Measurements from ENCODE around the gene PRKCH. TPM values are rescaled to one million over a fixed set of nuclear protein-coding genes. Genes with fewer than 3 reads are reported as not detected.

PRKCH gene
- total RNA-seq (2022) (18.5 and 22.3 TPM in 2 replicates), Bru-seq, nascent RNA (percentile 70 among the genes with signal in this experiment), BruChase-seq, experiment 1, labeled RNA remaining after a 6-hour chase (percentile 56 among the genes with signal in this experiment), BruChase-seq, experiment 2, labeled RNA remaining after a 2-hour chase (percentile 50 among the genes with signal in this experiment)
- long read RNA-seq, transcript PRKCH-201 (14 exons, 3,582 nt): major isoform, 14 of 18 reads
- long read RNA-seq, partial matches to known transcripts: 2 of 18 reads
- long read RNA-seq, other reads (novel, unspliced or antisense): 1 of 18 reads

GRCh38 chr14:61321385-61322010, at the start of gene PRKCH:
PRKCH (plus strand) TSS chr14:61321579; CDS start chr14:61322102, 523 bp downstream.
- peaks cover 22% of the 10 kb centered on the region for H3K36me3 Mint-ChIP-seq (ENCODE audit: insufficient read depth, unreplicated experiment)
- H3K27ac Mint-ChIP-seq (ENCODE audit: unreplicated experiment): peak within 1 kb of the TSS; percentile 84
- BruUV-seq (replicated peaks): no TSS peak
- CTCF ChIA-PET: interaction anchor here (0.6 to 1.8 kb wide), 4 partner anchors 17 to 51 kb away, joined by 3 to 5 read pairs (median 4); no protein-coding TSS in a partner anchor
- intact Hi-C loops (cut with micrococcal nuclease; ENCODE audit: unreplicated experiment): loop anchor here (5.0 to 10.0 kb wide), 2 partner anchors 36 to 113 kb away; no protein-coding TSS in a partner anchor
- H3K27me3 Mint-ChIP-seq (ENCODE audit: unreplicated experiment): no peaks in the 10 kb centered on the region
- peaks cover 11% of the 10 kb centered on the region for H3K4me1 Mint-ChIP-seq (ENCODE audit: low read depth, unreplicated experiment)
- DNase-seq: peak; percentile 87
- TF ChIP-seq CTCF (IDR thresholded peaks at IDR 0.05; ENCODE audit: unreplicated experiment): no peak
- peak within 1 kb of the TSS; percentile 87 for H3K4me3 Mint-ChIP-seq (ENCODE audit: low read depth, unreplicated experiment)
- H3K9me3 Mint-ChIP-seq (ENCODE audit: low read depth, unreplicated experiment): no peaks in the 10 kb centered on the region

GRCh38 chr14:61277232-61277631, 44.1 kb upstream of the PRKCH start:
- peaks cover 32% of the 10 kb centered on the region for H3K36me3 Mint-ChIP-seq (ENCODE audit: insufficient read depth, unreplicated experiment)
- H3K27ac Mint-ChIP-seq (ENCODE audit: unreplicated experiment): no peak overlapping the region
- no peaks in the 10 kb centered on the region for H3K9me3 Mint-ChIP-seq (ENCODE audit: low read depth, unreplicated experiment)
- intact Hi-C loops (cut with micrococcal nuclease; ENCODE audit: unreplicated experiment): no loop called here
- no peak for DNase-seq
- no peaks in the 10 kb centered on the region for H3K27me3 Mint-ChIP-seq (ENCODE audit: unreplicated experiment)
- CTCF ChIA-PET: interaction anchor here (0.5 kb wide), 1 partner anchor 558 kb away, joined by 4 read pairs; no protein-coding TSS in a partner anchor
- peak overlapping the region; percentile 40 for H3K4me3 Mint-ChIP-seq (ENCODE audit: low read depth, unreplicated experiment)
- BruUV-seq (replicated peaks): no TSS peak
- no peaks in the 10 kb centered on the region for H3K4me1 Mint-ChIP-seq (ENCODE audit: low read depth, unreplicated experiment)
- no peak for TF ChIP-seq CTCF (IDR thresholded peaks at IDR 0.05; ENCODE audit: unreplicated experiment)

- Mint-ChIP-seq H3K36me3 (ENCODE audit: insufficient read depth, unreplicated experiment) (peaks cover 32% of the 10 kb centered on the region), H3K27ac (ENCODE audit: unreplicated experiment) (no peak overlapping the region), H3K27me3 (ENCODE audit: unreplicated experiment) (no peaks in the 10 kb centered on the region), H3K4me1 (ENCODE audit: low read depth, unreplicated experiment) (peaks cover 3% of the 10 kb centered on the region), H3K4me3 (ENCODE audit: low read depth, unreplicated experiment) (peak overlapping the region; percentile 40), H3K9me3 (ENCODE audit: low read depth, unreplicated experiment) (no peaks in the 10 kb centered on the region)
- no peak for DNase-seq
- intact Hi-C loops (cut with micrococcal nuclease; ENCODE audit: unreplicated experiment): no loop called here
- TF ChIP-seq CTCF (IDR thresholded peaks at IDR 0.05; ENCODE audit: unreplicated experiment): no peak
- BruUV-seq (replicated peaks): no TSS peak
- CTCF ChIA-PET: interaction anchor here (0.5 kb wide), 1 partner anchor 558 kb away, joined by 4 read pairs; no protein-coding TSS in a partner anchor
These were observed 43.6 kb upstream of the PRKCH start for GRCh38 chr14:61277784-61278183.

GRCh38 chr14:61279082-61279481, 42.3 kb upstream of the PRKCH start:
- Mint-ChIP-seq H3K27ac (ENCODE audit: unreplicated experiment) (peak overlapping the region; percentile 55), H3K4me3 (ENCODE audit: low read depth, unreplicated experiment) (peak overlapping the region; percentile 100), H3K27me3 (ENCODE audit: unreplicated experiment) (no peaks in the 10 kb centered on the region), H3K36me3 (ENCODE audit: insufficient read depth, unreplicated experiment) (peaks cover 32% of the 10 kb centered on the region), H3K9me3 (ENCODE audit: low read depth, unreplicated experiment) (no peaks in the 10 kb centered on the region), H3K4me1 (ENCODE audit: low read depth, unreplicated experiment) (peaks cover 16% of the 10 kb centered on the region)
- TF ChIP-seq CTCF (IDR thresholded peaks at IDR 0.05; ENCODE audit: unreplicated experiment): no peak
- DNase-seq: no peak
- intact Hi-C loops (cut with micrococcal nuclease; ENCODE audit: unreplicated experiment): no loop called here
- CTCF ChIA-PET: interaction anchor here (0.6 to 1.6 kb wide), 2 partner anchors 8 to 13 kb away, joined by 4 read pairs; no protein-coding TSS in a partner anchor
- no TSS peak for BruUV-seq (replicated peaks)
